Activated CD4-positive, alpha-beta T cell treated with anti-CD3 and anti-CD28 coated beads, Interleukin-2, amount 10 ng/mL, durations not matched to agents 7 days and 5 days (primary cell): Measurements from ENCODE around the gene AMER3. TPM values are rescaled to one million over a fixed set of nuclear protein-coding genes. Genes with fewer than 3 reads are reported as not detected.
A peak's percentile ranks its signal among the peaks of the same experiment; 100 is the strongest.
"Not testable (repeated sequence)": the region's sequence is repeated elsewhere in the genome, so short reads cannot be mapped to it uniquely, and the experiment has no call there.

Experiments used
- CTCF ChIA-PET: fragments of 350-600 bp; sonication (Branson Sonifier 250); formaldehyde crosslinking; loops from one replicate; lab custom pipeline; 2021; ENCODE audit warnings: antibody characterized with exemption; lab: Charles Lee
- POLR2A ChIA-PET: fragments of 350-600 bp; sonication (Branson Sonifier 250); formaldehyde crosslinking; loops from one replicate; lab custom pipeline; 2021; ENCODE audit warnings: antibody characterized with exemption; lab: Charles Lee
- DNase-seq: peaks from one replicate; pipeline ENCODE4 v3.0.0-alpha.2; 2020
- H3K27ac Mint-ChIP-seq: one replicate; pipeline ENCODE4 v1.8.0; 2021; ENCODE audit warnings: mild to moderate bottlenecking, moderate library complexity, mixed read lengths
- H3K27me3 Mint-ChIP-seq: one replicate; pipeline ENCODE4 v1.8.0; 2021; ENCODE audit warnings: mixed read lengths
- H3K36me3 Mint-ChIP-seq: one replicate; pipeline ENCODE4 v1.8.0; 2021; ENCODE audit warnings: low read depth, mixed read lengths
- H3K4me1 Mint-ChIP-seq: one replicate; pipeline ENCODE4 v1.8.0; 2021; ENCODE audit warnings: mixed read lengths
- H3K4me3 Mint-ChIP-seq: one replicate; pipeline ENCODE4 v1.8.0; 2021; ENCODE audit warnings: mild to moderate bottlenecking, moderate library complexity, mixed read lengths
- H3K9me3 Mint-ChIP-seq: one replicate; pipeline ENCODE4 v1.8.0; 2021; ENCODE audit warnings: mixed read lengths
- total RNA-seq, 2 experiments: library from RNA; stranded (reverse); gene quantifications; one replicate each; pipeline ENCODE4 v1.2.3, GENCODE V29; 2021

The AMER3 gene
- total RNA-seq, 2 experiments from 2014 or later = not detected

- DNase-seq, H3K9me3 Mint-ChIP-seq, H3K4me3 Mint-ChIP-seq, H3K27ac Mint-ChIP-seq, H3K36me3 Mint-ChIP-seq, H3K4me1 Mint-ChIP-seq, POLR2A ChIA-PET: not testable (repeated sequence)
- peaks cover 14% of the 10 kb centered on the region for H3K27me3 Mint-ChIP-seq
- CTCF ChIA-PET = interaction anchor here (1.3 kb wide), 1 partner anchor 10 kb away, joined by 5 read pairs; no protein-coding TSS in a partner anchor
Observed at GRCh38 chr2:130732257-130732656, 23.1 kb upstream of the AMER3 start.

DNA sequence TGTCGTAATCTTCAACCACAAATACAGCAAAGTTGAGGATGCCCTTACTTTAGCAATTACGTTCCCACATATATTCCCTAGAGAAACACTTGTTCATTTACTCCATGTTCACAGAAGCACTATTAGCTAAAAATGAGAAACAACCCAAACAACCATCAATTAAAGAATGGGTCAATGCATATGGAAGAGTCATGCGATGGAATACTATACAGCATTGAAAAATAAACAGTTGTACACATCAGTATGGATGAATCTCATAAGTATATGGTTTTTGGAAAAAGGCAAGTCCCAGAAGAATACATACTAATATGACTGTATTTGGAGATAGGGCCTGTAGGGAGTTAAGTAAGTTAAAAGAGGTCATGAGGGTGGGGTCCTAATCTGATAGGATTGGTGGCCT lies 20.1 kb upstream of the AMER3 start:
- Mint-ChIP-seq H3K4me1 (no peaks in the 10 kb centered on the region), H3K4me3 (no peak overlapping the region), H3K36me3 (no peaks in the 10 kb centered on the region), H3K27ac (no peak overlapping the region), H3K27me3 (peaks cover 8% of the 10 kb centered on the region), H3K9me3 (no peaks in the 10 kb centered on the region)
- DNase-seq = no peak
- ChIA-PET POLR2A (no interaction called here), CTCF (no interaction called here)

- DNase-seq = no peak
- H3K27me3 Mint-ChIP-seq = peaks cover 9% of the 10 kb centered on the region
- H3K4me3 Mint-ChIP-seq = no peak overlapping the region
- H3K4me1 Mint-ChIP-seq = no peaks in the 10 kb centered on the region
- no peaks in the 10 kb centered on the region for H3K9me3 Mint-ChIP-seq
- ChIA-PET POLR2A (no interaction called here), CTCF (no interaction called here)
- no peaks in the 10 kb centered on the region for H3K36me3 Mint-ChIP-seq
- no peak overlapping the region for H3K27ac Mint-ChIP-seq
Observed at GRCh38 chr2:130736487-130736886, 18.9 kb upstream of the AMER3 start.

DNA sequence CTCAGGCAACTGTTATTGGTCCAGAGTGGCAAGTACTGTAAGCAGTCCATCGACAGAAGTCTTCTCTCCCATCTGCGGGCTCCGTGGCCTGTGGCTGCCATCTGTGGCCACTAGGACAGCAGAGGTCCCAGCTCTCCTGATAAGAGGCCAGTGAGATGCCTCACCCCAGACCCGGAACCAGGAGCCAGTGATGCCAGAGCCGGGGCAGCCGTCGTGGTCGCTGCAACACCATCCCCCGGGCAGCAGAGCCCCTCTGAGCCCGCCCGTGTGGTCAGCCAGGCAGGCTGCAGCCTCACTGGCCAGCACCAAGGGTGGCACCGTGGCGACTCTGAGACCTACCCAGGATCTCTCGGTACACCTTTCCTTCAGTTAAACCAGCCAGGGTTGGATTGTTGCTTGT lies 17.7 kb upstream of the AMER3 start:
- ChIA-PET CTCF (no interaction called here), POLR2A (no interaction called here)
- Mint-ChIP-seq H3K27me3 (peaks cover 9% of the 10 kb centered on the region), H3K27ac (no peak overlapping the region), H3K4me1 (no peaks in the 10 kb centered on the region), H3K36me3 (no peaks in the 10 kb centered on the region), H3K4me3 (no peak overlapping the region), H3K9me3 (no peaks in the 10 kb centered on the region)
- no peak for DNase-seq

GRCh38 chr2:130740671-130741070 lies 14.7 kb upstream of the AMER3 start:
- Mint-ChIP-seq H3K9me3 (peaks cover 2% of the 10 kb centered on the region), H3K27ac (no peak overlapping the region), H3K4me1 (no peaks in the 10 kb centered on the region), H3K27me3 (peaks cover 19% of the 10 kb centered on the region), H3K4me3 (no peak overlapping the region), H3K36me3 (no peaks in the 10 kb centered on the region)
- ChIA-PET POLR2A (no interaction called here), CTCF (no interaction called here)
- DNase-seq = no peak

- Mint-ChIP-seq H3K27me3 (peaks cover 19% of the 10 kb centered on the region), H3K27ac (no peak overlapping the region), H3K36me3 (no peaks in the 10 kb centered on the region), H3K4me1 (no peaks in the 10 kb centered on the region), H3K9me3 (peaks cover 2% of the 10 kb centered on the region), H3K4me3 (no peak overlapping the region)
- CTCF ChIA-PET = no interaction called here
- DNase-seq = no peak
- POLR2A ChIA-PET = no interaction called here
Observed at GRCh38 chr2:130743278-130743677, 12.1 kb upstream of the AMER3 start.

GRCh38 chr2:130744287-130745117 lies 10.8 kb upstream of the AMER3 start:
- H3K4me3 Mint-ChIP-seq = no peak overlapping the region
- H3K4me1 Mint-ChIP-seq = no peaks in the 10 kb centered on the region
- H3K27me3 Mint-ChIP-seq = peaks cover 19% of the 10 kb centered on the region
- CTCF ChIA-PET = no interaction called here
- H3K27ac Mint-ChIP-seq = no peak overlapping the region
- H3K36me3 Mint-ChIP-seq = no peaks in the 10 kb centered on the region
- POLR2A ChIA-PET = no interaction called here
- H3K9me3 Mint-ChIP-seq = peaks cover 2% of the 10 kb centered on the region
- no peak for DNase-seq

DNA sequence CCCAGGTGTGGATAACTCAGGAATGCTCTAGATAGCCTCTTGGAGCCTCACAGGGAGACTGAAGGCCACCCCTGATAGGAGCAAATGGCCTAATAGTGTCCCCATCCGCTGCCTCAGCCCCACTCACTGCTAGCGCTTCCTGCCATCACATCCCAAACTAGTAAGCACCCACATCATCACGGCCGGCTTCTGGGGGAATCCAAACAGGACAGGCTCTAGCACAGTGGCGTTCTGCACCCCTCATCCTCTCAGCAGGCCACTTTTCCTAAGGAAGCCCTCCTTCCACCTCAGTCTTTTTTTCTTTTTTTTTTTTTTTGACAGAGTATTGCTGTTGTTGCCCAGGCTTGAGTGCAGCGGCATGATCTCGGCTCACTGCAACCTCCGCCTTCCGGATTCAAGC lies 6.3 kb upstream of the AMER3 start:
- Mint-ChIP-seq H3K9me3 (peaks cover 2% of the 10 kb centered on the region), H3K36me3 (no peaks in the 10 kb centered on the region)

DNA sequence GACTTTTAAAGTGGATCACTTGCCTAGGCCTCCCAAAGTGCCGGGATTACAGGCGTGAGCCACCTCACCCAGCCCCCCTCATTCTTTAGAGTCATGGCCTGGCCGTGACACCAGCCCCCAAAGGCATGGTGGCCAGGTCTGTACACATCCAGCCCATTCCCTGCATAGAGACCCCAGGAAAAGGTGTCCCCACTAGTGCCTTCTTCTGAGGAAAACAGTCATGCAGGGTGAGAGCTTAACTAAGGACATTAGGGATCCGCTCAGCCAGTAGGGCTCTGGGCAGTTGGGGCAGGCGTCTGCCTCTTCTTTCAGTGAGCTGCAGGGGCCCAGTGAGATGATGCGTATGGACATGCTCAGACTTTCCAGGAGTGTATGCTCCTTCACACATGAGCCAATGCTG lies 5.7 kb upstream of the AMER3 start:
- peaks cover 2% of the 10 kb centered on the region for H3K9me3 Mint-ChIP-seq
- POLR2A ChIA-PET = no interaction called here
- H3K4me3 Mint-ChIP-seq = no peak overlapping the region
- H3K27me3 Mint-ChIP-seq = peaks cover 12% of the 10 kb centered on the region
- no peak overlapping the region for H3K27ac Mint-ChIP-seq
- H3K4me1 Mint-ChIP-seq = no peaks in the 10 kb centered on the region
- CTCF ChIA-PET = no interaction called here
- no peak for DNase-seq
- no peaks in the 10 kb centered on the region for H3K36me3 Mint-ChIP-seq

More for the DNA sequence above, 6.3 kb upstream of the AMER3 start:
- POLR2A ChIA-PET = no interaction called here
- CTCF ChIA-PET = no interaction called here
- Mint-ChIP-seq H3K27me3 (peaks cover 16% of the 10 kb centered on the region), H3K4me3 (no peak overlapping the region), H3K27ac (no peak overlapping the region), H3K4me1 (no peaks in the 10 kb centered on the region)
- no peak for DNase-seq

DNA sequence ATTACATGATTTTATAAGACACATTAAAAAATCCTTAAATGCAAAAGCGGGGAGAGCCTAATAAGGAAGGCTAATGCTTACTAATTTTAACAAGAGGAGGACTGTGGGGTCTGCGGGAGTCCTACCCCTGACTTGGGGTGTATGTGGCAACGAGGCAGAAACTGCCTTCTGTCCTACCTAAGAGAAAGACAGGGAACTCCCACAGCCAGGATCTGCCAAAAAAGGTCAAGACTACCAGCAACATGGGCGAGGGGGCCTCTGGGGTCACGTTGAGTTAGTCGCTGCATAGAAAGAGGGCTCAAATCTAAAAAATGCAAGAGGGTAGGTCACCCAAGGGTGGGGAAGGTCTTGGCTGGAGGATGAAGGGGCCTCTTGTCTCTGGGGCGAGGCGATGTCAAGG lies 529 bp upstream of the AMER3 start:
- H3K27me3 Mint-ChIP-seq = peaks cover 38% of the 10 kb centered on the region
- no peaks in the 10 kb centered on the region for H3K9me3 Mint-ChIP-seq
- no peaks in the 10 kb centered on the region for H3K36me3 Mint-ChIP-seq
- no peak for DNase-seq
- CTCF ChIA-PET = interaction anchor here (1.5 kb wide), 1 partner anchor 43 kb away, joined by 3 read pairs; no protein-coding TSS in a partner anchor
- POLR2A ChIA-PET = no interaction called here
- no peak overlapping the region for H3K4me3 Mint-ChIP-seq
- H3K4me1 Mint-ChIP-seq = peaks cover 1% of the 10 kb centered on the region
- H3K27ac Mint-ChIP-seq = no peak overlapping the region

DNA sequence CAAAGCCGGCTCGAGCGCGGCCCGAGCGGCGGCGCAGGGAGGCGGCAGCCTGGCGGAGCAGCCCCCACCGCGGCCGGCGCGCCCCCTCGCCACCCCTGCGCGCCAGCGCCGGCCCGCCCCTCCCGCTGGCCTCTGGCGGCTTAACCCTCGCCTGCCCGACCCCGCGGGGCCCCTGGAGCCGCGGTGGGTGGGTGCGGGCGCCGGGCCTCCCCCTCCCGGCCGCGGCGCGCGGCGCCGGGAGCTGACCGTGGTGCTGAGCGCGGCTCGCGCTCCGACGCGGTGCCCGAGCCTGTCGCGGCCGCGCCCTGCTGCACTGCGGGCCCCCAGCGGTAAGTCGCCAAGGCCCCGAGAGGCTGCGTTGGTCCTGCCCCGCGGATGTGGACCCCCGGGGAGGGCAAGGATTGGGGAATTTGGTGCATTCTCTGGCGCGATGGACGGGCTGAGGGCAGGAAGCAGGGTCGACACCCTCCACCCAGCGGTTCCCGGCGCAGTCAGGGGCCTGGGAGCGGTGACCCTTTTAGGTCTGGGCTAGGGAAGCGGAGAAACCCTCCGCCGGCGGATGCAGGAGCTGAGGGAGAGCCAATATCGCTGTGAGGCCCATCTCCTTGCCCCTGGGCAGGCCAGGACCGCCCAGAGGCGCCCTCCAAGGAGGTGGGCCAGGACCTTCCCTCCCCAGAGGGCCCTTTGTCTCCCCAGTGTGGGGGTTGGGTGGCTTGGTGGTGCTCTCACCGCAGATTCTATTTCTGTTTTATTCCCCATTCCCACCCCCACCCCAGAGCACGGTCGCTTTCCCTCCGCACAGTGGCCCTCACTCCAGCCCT lies 923 bp downstream of the AMER3 start:
- H3K27me3 Mint-ChIP-seq = peaks cover 38% of the 10 kb centered on the region
- H3K36me3 Mint-ChIP-seq = no peaks in the 10 kb centered on the region

GRCh38 chr2:130756874-130757668 lies 1.7 kb downstream of the AMER3 start:
- H3K9me3 Mint-ChIP-seq = no peaks in the 10 kb centered on the region
- no peak for DNase-seq
- H3K36me3 Mint-ChIP-seq = no peaks in the 10 kb centered on the region
- peaks cover 1% of the 10 kb centered on the region for H3K4me1 Mint-ChIP-seq
- H3K27me3 Mint-ChIP-seq = peaks cover 38% of the 10 kb centered on the region
- no peak overlapping the region for H3K27ac Mint-ChIP-seq
- no peak overlapping the region for H3K4me3 Mint-ChIP-seq
- CTCF ChIA-PET = interaction anchor here (0.6 kb wide), 1 partner anchor 31 kb away, joined by 3 read pairs; no protein-coding TSS in a partner anchor
- POLR2A ChIA-PET = no interaction called here

More for the DNA sequence above, 923 bp downstream of the AMER3 start:
- Mint-ChIP-seq H3K4me3 (no peak overlapping the region), H3K9me3 (no peaks in the 10 kb centered on the region), H3K4me1 (peaks cover 1% of the 10 kb centered on the region), H3K27ac (no peak overlapping the region)
- peak; percentile 15 for DNase-seq
- POLR2A ChIA-PET = no interaction called here
- CTCF ChIA-PET = interaction anchor here (0.6 to 1.5 kb wide), 2 partner anchors 30 to 41 kb away, joined by 3 read pairs; no protein-coding TSS in a partner anchor
